Activated CD4-positive, alpha-beta T cell treated with anti-CD3 and anti-CD28 coated beads for 48 hours (primary cell): Measurements from ENCODE around the gene TMEM54.

Experiments used
- DNase-seq: peaks from one replicate; pipeline ENCODE4 v3.0.0-alpha.2; 2020

Gene TMEM54

DNA sequence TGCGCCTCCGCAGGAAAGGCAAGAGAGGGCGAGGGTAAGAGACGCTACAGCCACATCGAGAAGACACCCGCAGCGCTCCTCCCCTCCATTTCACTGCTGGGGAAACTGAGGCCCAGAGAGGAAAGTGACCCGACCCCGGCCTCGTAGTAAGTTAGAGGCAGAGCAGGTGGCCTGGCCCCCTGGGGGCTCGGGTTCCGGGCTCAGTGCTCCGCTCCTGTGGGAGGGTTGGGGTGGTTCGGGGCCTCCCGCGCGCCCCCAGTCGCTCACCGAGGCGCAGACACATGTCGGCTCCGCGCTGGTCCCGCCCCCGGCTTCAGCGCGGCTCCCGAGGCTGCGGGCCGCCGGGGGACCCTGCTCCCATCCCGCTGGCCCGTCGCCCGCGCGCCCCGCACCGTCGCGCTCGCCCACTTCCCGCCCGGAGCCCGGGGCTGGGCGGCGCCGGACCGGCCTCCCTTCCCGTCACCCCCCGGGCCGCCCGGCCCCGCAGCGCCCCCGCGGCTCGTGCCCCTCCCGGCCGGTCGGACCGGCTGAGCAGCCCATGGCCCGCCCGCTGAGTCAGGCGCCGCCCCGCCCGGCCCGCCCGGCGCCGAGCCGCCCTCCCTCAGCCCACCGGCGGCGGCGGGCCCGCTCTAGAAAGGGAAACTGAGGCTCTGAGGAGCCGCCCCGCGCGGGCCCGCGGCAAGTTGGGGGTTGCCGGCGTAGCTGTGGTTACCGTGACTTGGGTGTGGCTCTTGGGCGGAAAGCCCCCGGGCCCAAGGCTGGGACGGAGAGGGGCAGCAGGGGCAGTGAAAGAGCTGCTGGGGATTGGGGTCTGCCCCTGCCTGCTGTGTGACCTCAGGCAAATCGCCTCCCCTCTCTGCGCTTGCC, at the start of gene TMEM54:
Gene TMEM54, minus strand, starts transcription at position 434 of the 867 bp plus-strand sequence. Its CDS starts 151 bp downstream, at position 283.
- DNase-seq, result no peak

- DNase-seq, result no peak
Observed at GRCh38 chr1:32949519-32949918, 48.3 kb upstream of the TMEM54 start.

GRCh38 chr1:32948905-32949304, 47.7 kb upstream of the TMEM54 start:
- DNase-seq, result no peak

GRCh38 chr1:32948390-32948722, 47.2 kb upstream of the TMEM54 start:
- no peak for DNase-seq

GRCh38 chr1:32947669-32948389, 46.6 kb upstream of the TMEM54 start:
- DNase-seq, result no peak

DNA sequence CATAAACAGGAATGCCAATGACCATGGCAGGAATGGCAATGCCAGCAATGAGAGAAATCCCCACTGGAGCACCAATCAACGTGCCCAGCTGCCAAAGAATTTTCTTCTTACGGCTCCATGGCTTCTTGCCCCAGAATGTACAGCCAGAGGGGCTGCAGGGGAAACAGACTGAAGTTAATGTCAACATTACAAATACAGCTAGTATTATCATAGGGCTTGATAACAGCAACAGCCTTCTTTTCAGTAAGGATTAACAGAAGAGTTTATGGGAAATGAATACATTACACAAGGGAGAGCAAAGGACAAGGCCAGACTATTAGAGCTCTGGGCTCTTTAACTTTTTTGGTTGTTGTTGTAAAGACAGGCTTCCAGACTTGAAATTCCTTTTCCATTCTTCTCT, 45.2 kb upstream of the TMEM54 start:
- DNase-seq, result no peak

GRCh38 chr1:32944180-32944579, 43.0 kb upstream of the TMEM54 start:
- no peak for DNase-seq

- peak; percentile 44 for DNase-seq
Observed at GRCh38 chr1:32939655-32940371, 38.6 kb upstream of the TMEM54 start.

- no peak for DNase-seq
Observed at GRCh38 chr1:32937061-32937460, 35.9 kb upstream of the TMEM54 start.

- no peak for DNase-seq
Observed at GRCh38 chr1:32934535-32934934, 33.3 kb upstream of the TMEM54 start.

- no peak for DNase-seq
Observed at GRCh38 chr1:32933742-32934322, 32.6 kb upstream of the TMEM54 start.

- no peak for DNase-seq
Observed at GRCh38 chr1:32931760-32932159, 30.6 kb upstream of the TMEM54 start.

- no peak for DNase-seq
Observed at GRCh38 chr1:32929366-32929765, 28.2 kb upstream of the TMEM54 start.

DNA sequence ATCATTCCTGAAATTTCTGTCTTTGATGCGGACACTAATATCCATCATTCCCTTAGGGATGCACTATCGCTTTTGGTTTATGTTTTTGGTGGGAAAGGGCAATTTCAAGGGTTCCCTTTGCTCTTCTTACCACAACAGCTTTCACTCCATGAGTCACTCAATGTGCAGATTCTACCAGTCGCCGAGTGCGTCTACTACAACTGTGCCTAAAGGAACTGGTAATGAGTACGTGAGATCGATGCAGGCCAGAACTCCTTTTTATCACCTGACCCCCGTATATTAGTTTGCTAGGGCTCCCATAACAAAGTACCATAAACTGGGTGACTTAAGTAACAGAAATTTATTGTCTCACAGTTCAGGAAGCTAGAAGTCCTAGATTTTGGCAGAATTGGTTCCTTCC, 27.5 kb upstream of the TMEM54 start:
- peak; percentile 11 for DNase-seq

DNA sequence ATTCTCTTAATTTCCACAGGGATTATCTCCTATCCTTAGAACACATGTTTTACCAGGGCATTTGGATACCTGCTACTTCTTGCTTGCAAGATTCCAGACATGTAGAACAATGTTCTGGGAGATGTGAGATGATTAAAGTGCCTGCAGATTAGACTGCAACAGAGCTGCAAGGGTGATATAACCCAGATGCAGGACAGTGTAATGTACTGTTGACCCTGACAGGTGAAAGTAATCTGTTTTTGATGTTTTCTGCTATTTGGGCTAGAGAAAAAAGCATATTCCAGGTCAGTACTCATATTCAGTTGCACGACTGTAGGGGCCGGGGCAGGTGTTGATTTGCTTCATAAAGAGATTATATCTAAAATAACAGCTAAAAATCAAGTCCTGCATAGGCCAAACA, 27.1 kb upstream of the TMEM54 start:
- no peak for DNase-seq

DNA sequence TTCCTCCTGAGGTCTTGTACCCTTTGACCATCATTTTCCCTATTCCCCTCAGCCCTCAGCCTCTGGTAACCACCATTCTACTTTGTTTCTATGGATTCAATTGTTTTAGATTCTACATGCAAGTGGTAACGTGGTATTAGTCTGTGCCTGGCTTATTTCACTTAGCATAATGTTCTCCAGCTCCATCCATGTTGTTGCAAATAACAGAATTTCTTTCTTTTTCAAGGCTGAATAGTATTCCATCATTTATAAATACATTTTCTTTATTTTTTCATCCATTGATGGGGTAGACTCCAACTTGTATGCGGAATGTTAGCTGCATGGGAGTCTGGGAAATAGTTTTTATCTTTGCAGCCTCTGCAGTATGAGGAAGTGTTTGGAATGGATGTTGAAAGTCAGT, 26.3 kb upstream of the TMEM54 start:
- DNase-seq, result no peak

DNA sequence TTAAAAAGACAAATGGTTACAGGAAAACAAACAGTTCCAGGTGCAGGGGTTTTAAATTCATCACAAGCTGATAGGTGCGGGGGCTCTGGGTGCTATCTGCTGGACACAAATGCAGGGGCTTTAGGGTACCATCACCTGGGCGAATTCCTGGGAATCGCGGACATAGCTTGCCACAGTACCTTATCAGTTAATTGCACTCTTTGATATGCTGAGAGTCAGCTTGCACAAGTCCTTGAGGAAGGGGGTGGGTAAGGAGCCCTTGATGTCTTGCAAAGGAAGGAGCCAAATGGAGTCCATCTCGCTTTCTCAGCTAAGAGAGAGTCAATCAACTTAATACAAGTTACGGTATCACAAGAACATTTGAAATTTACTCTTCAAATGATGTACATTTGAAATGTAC, 25.4 kb upstream of the TMEM54 start:
- DNase-seq, result no peak

- peak; percentile 34 for DNase-seq
Observed at GRCh38 chr1:32925403-32926162, 24.4 kb upstream of the TMEM54 start.

DNA sequence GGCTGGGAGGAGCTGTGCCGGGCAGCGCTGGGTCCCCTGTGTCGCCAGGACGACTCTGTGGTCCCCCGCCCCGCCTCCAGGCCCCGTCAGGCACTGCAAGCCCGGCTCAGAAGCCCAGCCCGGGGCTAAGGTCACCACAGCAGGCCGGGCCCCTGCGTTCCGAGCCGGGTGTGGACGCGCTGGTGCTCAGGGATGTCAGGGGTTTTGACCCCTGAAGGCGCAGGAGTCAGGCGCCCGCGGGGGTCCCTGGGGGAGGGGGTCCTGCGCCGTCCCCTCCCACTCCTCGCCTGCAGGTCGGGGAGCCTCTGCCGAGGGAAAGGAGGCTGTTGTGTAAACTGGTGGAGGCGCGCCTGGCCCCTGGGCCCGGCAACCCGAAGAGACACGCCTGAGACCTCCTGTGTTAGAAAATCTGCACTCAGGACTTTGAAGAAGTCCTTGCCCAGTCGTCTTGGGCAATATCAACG, 23.7 kb upstream of the TMEM54 start:
- DNase-seq, result peak; percentile 28

DNA sequence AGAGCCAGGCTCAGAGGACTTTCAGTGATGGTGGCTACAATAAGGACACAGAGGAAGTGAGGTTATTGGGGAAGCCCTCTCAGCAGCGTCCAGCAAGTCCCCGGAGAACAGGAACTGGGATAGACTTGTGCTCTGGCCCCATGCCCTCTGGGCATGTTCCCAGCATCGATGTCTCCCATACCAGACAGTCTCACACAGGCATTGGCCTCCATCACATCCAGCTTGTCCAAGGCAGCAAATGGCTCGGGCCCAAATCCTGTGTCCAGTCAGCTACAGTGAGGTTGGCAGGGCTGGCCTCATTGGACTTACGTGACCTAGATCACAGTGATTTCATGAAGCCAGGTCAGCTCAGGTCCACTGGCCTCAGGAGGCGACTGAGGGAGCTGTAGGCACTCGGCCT, 19.6 kb upstream of the TMEM54 start:
- DNase-seq, result no peak

DNA sequence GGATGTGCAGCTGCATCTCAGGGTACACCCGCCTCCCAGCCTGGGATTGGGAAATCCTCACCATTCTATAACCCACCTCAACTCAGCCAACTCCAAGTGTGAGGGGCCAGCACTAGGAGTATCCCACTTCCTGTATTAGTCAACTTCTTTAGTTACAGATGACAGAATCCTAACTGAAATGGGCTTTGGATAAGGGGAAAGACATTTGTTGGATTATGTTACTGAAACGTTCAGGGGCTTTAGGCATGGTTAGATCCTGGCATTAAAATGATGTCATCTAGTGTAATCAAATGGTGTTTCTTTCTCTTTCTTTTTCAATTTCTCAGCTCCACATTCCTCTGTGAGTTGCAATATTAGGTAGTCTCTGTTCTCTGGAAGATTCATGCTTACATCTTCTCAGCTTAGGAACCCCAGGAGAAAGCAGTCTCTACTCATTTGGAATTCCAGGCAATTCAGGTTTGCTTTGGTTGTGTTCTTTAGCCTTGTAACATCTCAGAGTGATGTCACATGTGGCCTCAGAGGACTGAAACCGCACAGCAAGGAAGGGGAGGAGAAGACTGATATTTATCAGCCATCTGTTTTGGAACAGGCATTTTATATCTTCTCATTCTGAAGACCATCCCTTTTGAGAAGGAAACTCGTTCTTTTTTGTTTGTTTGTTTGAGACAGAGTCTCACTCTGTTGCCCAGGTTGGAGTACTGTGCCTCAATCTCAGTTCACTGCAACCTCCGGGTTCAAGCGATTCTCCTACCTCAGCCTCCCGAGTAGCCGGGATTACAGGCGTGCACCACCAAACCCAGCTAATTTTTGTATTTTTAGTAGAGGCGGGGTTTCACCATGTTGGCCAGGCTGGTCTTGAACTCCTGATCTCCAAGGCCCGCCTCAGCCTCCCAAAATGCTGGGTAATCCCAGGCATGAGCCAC, 18.9 kb upstream of the TMEM54 start:
- no peak for DNase-seq
